Neuronal stem cell (in vitro differentiated cells): ENCODE data around the gene TMEM132A.

Source experiments
- DNase-seq: peaks from one replicate; pipeline ENCODE4 v3.0.0-alpha.2; 2013; ENCODE audit warnings: low spot score
- H2AFZ ChIP-seq: one replicate; pipeline ENCODE4 v1.6.1; 2013; ENCODE audit warnings: mild to moderate bottlenecking, low read length, inconsistent platforms
- H2AK5ac ChIP-seq: 2 replicates; pipeline ENCODE4 v1.6.1; 2013; ENCODE audit warnings: low read depth, mild to moderate bottlenecking, inconsistent platforms, low read length, moderate library complexity, mixed read lengths
- H2BK120ac ChIP-seq: 2 replicates; pipeline ENCODE4 v1.6.1; 2013; ENCODE audit warnings: low read depth, mild to moderate bottlenecking, inconsistent platforms, low read length, moderate library complexity, mixed read lengths
- H2BK12ac ChIP-seq: one replicate; pipeline ENCODE4 v1.6.1; 2013; ENCODE audit warnings: low read length, inconsistent platforms
- H2BK15ac ChIP-seq: 2 replicates; pipeline ENCODE4 v1.6.1; 2013; ENCODE audit warnings: mild to moderate bottlenecking, low read length, inconsistent platforms, mixed read lengths
- H2BK5ac ChIP-seq: one replicate; pipeline ENCODE4 v1.6.1; 2013; ENCODE audit warnings: inconsistent platforms, mild to moderate bottlenecking, low read length, moderate library complexity
- H3K14ac ChIP-seq: one replicate; pipeline ENCODE4 v1.6.1; 2013; ENCODE audit warnings: low read length, inconsistent platforms
- H3K18ac ChIP-seq: 2 replicates; pipeline ENCODE4 v1.6.1; 2013; ENCODE audit warnings: low read length, inconsistent platforms
- H3K23ac ChIP-seq: 2 replicates; pipeline ENCODE4 v1.6.1; 2013; ENCODE audit warnings: low read depth, mild to moderate bottlenecking, mixed read lengths, low read length, inconsistent platforms; ENCODE audit not compliant: poor library complexity
- H3K27ac ChIP-seq: replicated peaks from 3 replicates; pipeline ENCODE4 v1.5.1; 2013; ENCODE audit warnings: low read length, inconsistent platforms
- H3K27me3 ChIP-seq, 3 experiments: 2 replicates each; pipeline ENCODE4 v1.6.1; 2013; ENCODE audit warnings: low read length in 3 of 3, mild to moderate bottlenecking in 2 of 3, inconsistent platforms in 1 of 3, low read depth in 1 of 3, mixed read lengths in 1 of 3, moderate library complexity in 1 of 3; ENCODE audit not compliant: control insufficient read depth in 3 of 3, insufficient read depth in 3 of 3
- H3K36me3 ChIP-seq, 2 donors: replicated peaks in 1 of 2; 2 replicates each; pipeline ENCODE4 v1.6.1; 2013; ENCODE audit warnings: low read length in 2 of 2; ENCODE audit not compliant: control insufficient read depth in 2 of 2, insufficient read depth in 2 of 2
- H3K4ac ChIP-seq: 2 replicates; pipeline ENCODE4 v1.6.1; 2013; ENCODE audit warnings: inconsistent platforms, mild to moderate bottlenecking, low read length, moderate library complexity
- H3K4me1 ChIP-seq, 2 donors: 1 replicate in 1 of 2; 2 replicates in 1 of 2; pipeline ENCODE4 v1.6.1; 2013; ENCODE audit warnings: low read length in 2 of 2, low read depth in 1 of 2; ENCODE audit not compliant: control insufficient read depth in 2 of 2, insufficient read depth in 1 of 2
- H3K4me2 ChIP-seq: one replicate; pipeline ENCODE4 v1.6.1; 2013; ENCODE audit warnings: mild to moderate bottlenecking, low read length, inconsistent platforms; ENCODE audit not compliant: insufficient read depth, poor library complexity, severe bottlenecking
- H3K4me3 ChIP-seq, 2 donors: 2 replicates each; pipeline ENCODE4 v1.5.1; 2013; ENCODE audit warnings: low read length in 2 of 2, mild to moderate bottlenecking in 2 of 2, inconsistent platforms in 1 of 2, moderate library complexity in 1 of 2
- H3K79me1 ChIP-seq: one replicate; pipeline ENCODE4 v1.6.1; 2013; ENCODE audit warnings: low read depth, mild to moderate bottlenecking, inconsistent platforms, low read length, moderate library complexity
- H3K9ac ChIP-seq: one replicate; pipeline ENCODE4 v1.6.1; 2013; ENCODE audit warnings: mild to moderate bottlenecking, low read depth, low read length, inconsistent platforms; ENCODE audit not compliant: poor library complexity
- H3K9me3 ChIP-seq, 2 donors: replicated peaks in 1 of 2; 2 replicates each; pipeline versions ENCODE3 to v1.6.1; 2013; ENCODE audit warnings: low read length in 2 of 2, mild to moderate bottlenecking in 2 of 2, inconsistent platforms in 1 of 2, low read depth in 1 of 2, mixed read lengths in 1 of 2, moderate library complexity in 1 of 2; ENCODE audit not compliant: control insufficient read depth in 2 of 2, insufficient read depth in 1 of 2
- H4K8ac ChIP-seq: one replicate; pipeline ENCODE4 v1.6.1; 2013; ENCODE audit warnings: low read depth, mild to moderate bottlenecking, inconsistent platforms, low read length, moderate library complexity
- H4K91ac ChIP-seq: one replicate; pipeline ENCODE4 v1.6.1; 2013; ENCODE audit warnings: low read length, low read depth, mild to moderate bottlenecking, inconsistent platforms; ENCODE audit not compliant: poor library complexity
- WGBS, 2 donors: extraction: QIAGEN DNeasy Blood & Tissue Kit; methylation state at CpG; one replicate each; pipeline ENCODE4 v1.1.7; 2013; ENCODE audit warnings: missing lambda C conversion rate in 2 of 2, mixed read lengths in 1 of 2; ENCODE audit not compliant: insufficient read length in 2 of 2, insufficient replicate concordance in 1 of 2; ENCODE audit errors: extremely low coverage in 2 of 2; 5-methylcytosine and 5-hydroxymethylcytosine counted together

TMEM132A gene

DNA sequence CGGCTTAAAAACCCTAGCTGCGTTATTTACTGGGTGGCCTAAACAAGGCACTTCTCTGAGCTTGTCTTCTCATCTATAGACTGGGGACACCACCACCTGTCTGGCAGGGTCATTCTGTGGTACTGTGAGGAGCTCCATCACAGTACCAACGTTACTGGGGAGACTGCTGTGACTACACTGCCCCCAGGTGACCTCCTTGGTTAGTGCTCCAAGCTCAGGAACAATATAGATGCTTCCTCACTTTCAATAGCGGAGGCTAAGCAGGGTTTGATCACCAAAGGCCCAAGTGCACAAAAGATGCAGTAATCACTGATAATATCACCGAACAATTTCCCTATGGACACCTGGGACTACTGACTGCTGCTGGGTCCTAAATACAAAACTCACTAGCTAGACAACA is 36.7 kb upstream of the TMEM132A start:
- Histone ChIP-seq H3K23ac (no peak overlapping the region), H3K4me2 (no peak overlapping the region), H2BK120ac (no peak overlapping the region), H3K27me3 (no peaks in the 10 kb centered on the region), H2BK5ac (no peak overlapping the region), H4K8ac (no peak overlapping the region), H3K18ac (no peak overlapping the region), H2AFZ (no peak overlapping the region), H3K27ac (no peak overlapping the region), H2AK5ac (no peak overlapping the region), H4K91ac (no peak overlapping the region), H3K14ac (no peak overlapping the region), H3K36me3 (peaks cover 10 to 31% of the 10 kb centered on the region in 2 donors), H2BK15ac (no peak overlapping the region), H3K4me1 (no peaks in the 10 kb centered on the region), H3K9ac (no peak overlapping the region), H3K79me1 (no peaks in the 10 kb centered on the region), H3K9me3 (no peaks in the 10 kb centered on the region), H3K4me3 (no peak overlapping the region), H3K4ac (no peak overlapping the region), H2BK12ac (no peak overlapping the region)
- DNase-seq: peak; percentile 24
- WGBS, 2 donors: no CpG with 5 or more reads among the region's 5 CpGs

DNA sequence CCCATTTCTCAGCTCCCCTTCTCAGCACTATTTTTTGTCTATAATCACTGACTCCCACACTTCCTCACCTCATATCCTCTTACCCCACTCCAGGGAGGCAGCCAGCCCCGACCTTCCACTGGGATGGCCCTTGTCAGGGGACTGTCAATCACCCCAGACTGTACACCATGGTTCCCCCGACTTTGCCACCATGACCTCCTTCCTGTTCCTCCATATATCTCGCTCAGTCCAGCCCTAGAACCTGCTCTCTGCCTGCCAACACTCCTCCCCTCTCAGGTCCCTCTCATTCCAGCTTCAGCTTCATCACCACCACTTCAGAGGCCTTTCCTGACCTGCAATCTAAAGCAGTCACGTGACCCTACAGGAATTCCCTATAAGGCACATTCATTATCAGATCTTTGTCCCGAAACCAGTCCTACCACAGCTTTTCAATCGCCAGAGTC is 34.4 kb upstream of the TMEM132A start:
- no peak overlapping the region for H2BK12ac ChIP-seq
- H4K91ac ChIP-seq: no peak overlapping the region
- H3K4ac ChIP-seq: no peak overlapping the region
- DNase-seq: no peak
- no peak overlapping the region for H2AFZ ChIP-seq
- H3K9me3 ChIP-seq: no peaks in the 10 kb centered on the region
- no peak overlapping the region for H2BK15ac ChIP-seq
- H3K27ac ChIP-seq: no peak overlapping the region
- H2BK5ac ChIP-seq: no peak overlapping the region
- no peak overlapping the region for H3K18ac ChIP-seq
- no peak overlapping the region for H2AK5ac ChIP-seq
- H3K4me2 ChIP-seq: no peak overlapping the region
- peak overlapping the region; percentile 47 for H3K14ac ChIP-seq
- peak overlapping the region in 1 of 2 donors; percentile 41 for H3K4me3 ChIP-seq
- H3K36me3 ChIP-seq: peaks cover 18 to 53% of the 10 kb centered on the region in 2 donors
- H2BK120ac ChIP-seq: no peak overlapping the region
- H3K79me1 ChIP-seq: no peaks in the 10 kb centered on the region
- H3K23ac ChIP-seq: no peak overlapping the region
- no peak overlapping the region for H3K9ac ChIP-seq
- H4K8ac ChIP-seq: no peak overlapping the region
- H3K4me1 ChIP-seq: no peaks in the 10 kb centered on the region
- no CpG with 5 or more reads among the region's 6 CpGs for whole genome bisulfite sequencing, 2 donors
- no peaks in the 10 kb centered on the region for H3K27me3 ChIP-seq

DNA sequence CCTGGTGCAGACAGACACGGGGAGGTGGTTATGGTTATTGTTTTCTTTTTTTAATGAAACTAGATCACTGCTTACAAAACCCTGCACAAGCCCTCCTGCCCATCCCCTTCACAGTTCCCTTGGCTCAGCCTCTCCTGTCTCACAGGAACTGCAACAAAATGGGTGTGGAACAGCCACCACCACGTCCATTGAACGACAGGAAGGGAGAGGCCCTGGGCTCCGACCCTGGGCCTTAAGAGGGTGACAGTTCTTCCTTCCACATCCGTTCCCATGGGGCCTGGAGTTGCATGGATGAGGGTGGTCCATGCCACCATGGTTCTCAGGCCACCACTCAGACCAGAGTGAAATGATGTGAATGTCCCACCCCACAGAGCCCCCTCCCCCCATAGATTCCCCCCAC is 33.6 kb upstream of the TMEM132A start:
- H3K9me3 ChIP-seq: no peaks in the 10 kb centered on the region

DNA sequence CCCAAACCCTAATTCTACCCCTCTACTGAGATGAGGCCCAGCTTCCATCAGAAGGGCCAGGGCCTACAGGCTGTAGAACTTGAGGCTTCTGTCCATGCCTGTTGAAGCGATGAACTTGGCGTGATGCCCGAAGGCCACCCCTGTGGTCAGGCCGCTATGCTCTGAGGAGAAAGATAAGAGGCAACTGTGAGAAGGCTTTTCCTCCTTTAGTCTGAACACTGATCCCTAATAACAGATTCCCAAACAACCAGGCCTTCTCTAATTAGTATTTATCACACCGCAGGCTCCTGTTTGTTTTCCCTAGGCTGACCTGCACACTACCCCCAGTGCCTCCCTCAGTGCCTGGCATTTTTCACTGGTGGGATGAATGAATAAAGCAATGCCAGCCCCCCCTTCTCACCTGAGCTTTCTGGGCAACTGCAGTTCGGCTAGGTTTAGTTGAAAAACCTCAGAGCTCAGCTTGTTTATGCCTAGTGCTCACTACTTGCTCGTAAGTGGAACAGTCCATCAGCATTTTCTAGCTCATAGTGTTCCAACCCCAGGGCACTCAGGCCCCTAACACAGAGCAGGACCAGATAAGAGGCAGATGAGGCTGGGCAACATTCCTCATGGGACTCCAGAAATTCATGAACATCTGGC is 33.0 kb upstream of the TMEM132A start:
- Histone ChIP-seq H3K4me3 (no peak overlapping the region), H3K18ac (no peak overlapping the region), H2AFZ (no peak overlapping the region), H2BK15ac (no peak overlapping the region), H3K27ac (no peak overlapping the region), H3K9me3 (no peaks in the 10 kb centered on the region), H3K23ac (no peak overlapping the region), H3K4me1 (no peaks in the 10 kb centered on the region), H3K79me1 (no peaks in the 10 kb centered on the region), H2BK12ac (no peak overlapping the region), H2BK5ac (no peak overlapping the region), H3K36me3 (peaks cover 22 to 66% of the 10 kb centered on the region in 2 donors), H4K8ac (no peak overlapping the region), H3K14ac (no peak overlapping the region), H2AK5ac (no peak overlapping the region), H2BK120ac (no peak overlapping the region), H3K4me2 (no peak overlapping the region), H4K91ac (no peak overlapping the region), H3K4ac (no peak overlapping the region), H3K9ac (no peak overlapping the region), H3K27me3 (no peaks in the 10 kb centered on the region)
- no CpG with 5 or more reads among the region's 7 CpGs for WGBS, 2 donors
- DNase-seq: no peak

More for the DNA sequence above, 33.6 kb upstream of the TMEM132A start:
- H3K4me2 ChIP-seq: no peak overlapping the region
- no peak overlapping the region for H2BK15ac ChIP-seq
- H3K27ac ChIP-seq: no peak overlapping the region
- H4K8ac ChIP-seq: no peak overlapping the region
- no CpG with 5 or more reads among the region's 5 CpGs for WGBS, 2 donors
- no peak overlapping the region for H4K91ac ChIP-seq
- no peak overlapping the region for H2AFZ ChIP-seq
- no peak overlapping the region for H3K9ac ChIP-seq
- no peaks in the 10 kb centered on the region for H3K79me1 ChIP-seq
- H2BK120ac ChIP-seq: no peak overlapping the region
- peaks cover 20 to 61% of the 10 kb centered on the region in 2 donors for H3K36me3 ChIP-seq
- H2BK5ac ChIP-seq: no peak overlapping the region
- no peak overlapping the region for H3K23ac ChIP-seq
- H3K4me1 ChIP-seq: no peaks in the 10 kb centered on the region
- no peak overlapping the region for H3K4ac ChIP-seq
- no peak overlapping the region for H3K18ac ChIP-seq
- DNase-seq: no peak
- H3K14ac ChIP-seq: no peak overlapping the region
- no peak overlapping the region for H2AK5ac ChIP-seq
- H3K4me3 ChIP-seq: no peak overlapping the region
- H2BK12ac ChIP-seq: no peak overlapping the region
- H3K27me3 ChIP-seq: no peaks in the 10 kb centered on the region
